Fibroblast of lung (primary cell): ENCODE measurements around the gene IL2. TPM values are rescaled to one million over a fixed set of nuclear protein-coding genes. Genes with fewer than 3 reads are reported as not detected.

Experiments
- DNase-seq, 2 donors: peaks; one replicate each; pipeline versions ENCODE4 v3.0.0 to v3.0.0-alpha.2; 2010; ENCODE audit warnings: low read depth in 2 of 2
- H2AFZ ChIP-seq: 2 replicates; pipeline ENCODE4 v1.5.1; 2012; ENCODE audit warnings: low read length, control low read depth, inconsistent platforms
- H3K27ac ChIP-seq: 2 replicates; pipeline ENCODE4 v1.5.1; 2011; ENCODE audit warnings: low read length, control low read depth; ENCODE audit not compliant: insufficient read depth
- H3K27me3 ChIP-seq: 2 replicates; pipeline ENCODE4 v1.5.1; 2011; ENCODE audit warnings: mild to moderate bottlenecking, low read length; ENCODE audit not compliant: control insufficient read depth, insufficient read depth
- H3K36me3 ChIP-seq: 2 replicates; pipeline ENCODE4 v1.5.1; 2011; ENCODE audit warnings: low read length; ENCODE audit not compliant: control insufficient read depth, insufficient read depth
- H3K4me1 ChIP-seq: 2 replicates; pipeline ENCODE4 v1.5.1; 2011; ENCODE audit warnings: low read length; ENCODE audit not compliant: control insufficient read depth, insufficient read depth; ENCODE audit errors: extremely low read depth
- H3K4me2 ChIP-seq: 2 replicates; pipeline ENCODE4 v1.5.1; 2011; ENCODE audit warnings: low read length, control low read depth; ENCODE audit not compliant: insufficient read depth; ENCODE audit errors: extremely low read depth
- H3K4me3 ChIP-seq, 4 experiments: fragments of 200-600 bp in 1 of 4; sonication (generic) in 1 of 4; replicated peaks in 1 of 4; 2 replicates each; pipeline ENCODE4 v1.5.1; 2011 to 2016; ENCODE audit warnings: low read length in 4 of 4, low read depth in 3 of 4, mild to moderate bottlenecking in 3 of 4, control low read depth in 2 of 4, inconsistent platforms in 1 of 4, mixed read lengths in 1 of 4; ENCODE audit not compliant: insufficient read depth in 1 of 4; ENCODE audit errors: control extremely low read depth in 1 of 4
- H3K79me2 ChIP-seq: 2 replicates; pipeline ENCODE4 v1.5.1; 2012; ENCODE audit warnings: mild to moderate bottlenecking, low read length, inconsistent platforms; ENCODE audit not compliant: control insufficient read depth, insufficient read depth
- H3K9ac ChIP-seq: 2 replicates; pipeline ENCODE4 v1.5.1; 2011; ENCODE audit warnings: mild to moderate bottlenecking, low read length, control low read depth; ENCODE audit not compliant: insufficient read depth
- H3K9me3 ChIP-seq: 2 replicates; pipeline ENCODE4 v1.5.1; 2012; ENCODE audit warnings: low read depth, low read length; ENCODE audit not compliant: control insufficient read depth, insufficient read depth
- H4K20me1 ChIP-seq: 2 replicates; pipeline ENCODE4 v1.5.1; 2011; ENCODE audit warnings: low read length; ENCODE audit not compliant: control insufficient read depth, insufficient read depth; ENCODE audit errors: extremely low read depth
- CTCF ChIP-seq, 2 donors: IDR thresholded peaks in 1 of 2; conservative IDR thresholded peaks in 1 of 2; 1 replicate in 1 of 2; 2 replicates in 1 of 2; pipeline ENCODE4 v1.5.1; 2011 to 2012; ENCODE audit warnings: low read length in 2 of 2, control low read depth in 1 of 2, inconsistent platforms in 1 of 2, low read depth in 1 of 2, mild to moderate bottlenecking in 1 of 2
- EZH2 ChIP-seq: IDR thresholded peaks from 2 replicates; pipeline ENCODE4 v1.5.1; 2012; ENCODE audit warnings: low read length, control low read depth, mild to moderate bottlenecking; ENCODE audit errors: missing control alignments
- polyA plus RNA-seq, 2 donors: library from polyadenylated mRNA; depleted of rRNA in 1 of 2; stranded (reverse) in 1 of 2; unstranded in 1 of 2; fragments of >200 nt; gene quantifications; 2 replicates each; pipeline ENCODE4 v1.2.1, GENCODE V29; 2011 to 2012; ENCODE audit warnings: missing spikeins in 1 of 2
- total RNA-seq: library from RNA; depleted of rRNA; stranded (reverse); fragments of >200 nt; gene quantifications from 2 replicates; pipeline ENCODE4 v1.2.1, GENCODE V29; 2014

IL2 gene
- total and polyA plus RNA-seq, 2 donors (not counting 1 experiment from before 2014, with no cell fraction given), result not detected

- no peak overlapping the region for H3K4me2 ChIP-seq
- H3K9ac ChIP-seq, result no peak overlapping the region
- H3K79me2 ChIP-seq, result no peaks in the 10 kb centered on the region
- H3K27ac ChIP-seq, result no peak overlapping the region
- no peaks in the 10 kb centered on the region for H3K36me3 ChIP-seq
- H3K9me3 ChIP-seq, result no peaks in the 10 kb centered on the region
- H4K20me1 ChIP-seq, result no peaks in the 10 kb centered on the region
- H3K4me3 ChIP-seq, result no peak overlapping the region
- no peaks in the 10 kb centered on the region for H3K27me3 ChIP-seq
- no peaks in the 10 kb centered on the region for H3K4me1 ChIP-seq
- H2AFZ ChIP-seq, result no peak overlapping the region
- DNase-seq, result no peak
- TF ChIP-seq EZH2 (no peak), CTCF (conservative IDR thresholded peaks at IDR 0.05 in 1 of 2, IDR thresholded peaks at IDR 0.05 in 1 of 2; ENCODE audit: low read depth in 1 of 2, low read length in 2 of 2) (no peak)
Observed at GRCh38 chr4:122476126-122476525, 19.6 kb upstream of the IL2 start.

- no peak overlapping the region for H3K9ac ChIP-seq
Observed at GRCh38 chr4:122475233-122475632, 18.7 kb upstream of the IL2 start.

GRCh38 chr4:122469457-122469856 lies 12.9 kb upstream of the IL2 start:
- no peak for TF ChIP-seq CTCF (conservative IDR thresholded peaks at IDR 0.05 in 1 of 2, IDR thresholded peaks at IDR 0.05 in 1 of 2; ENCODE audit: low read depth in 1 of 2, low read length in 2 of 2)
- no peak for TF ChIP-seq EZH2
- Histone ChIP-seq H3K36me3 (no peaks in the 10 kb centered on the region), H3K9ac (no peak overlapping the region), H3K4me3 (no peak overlapping the region), H3K79me2 (no peaks in the 10 kb centered on the region), H3K9me3 (no peaks in the 10 kb centered on the region), H3K27me3 (no peaks in the 10 kb centered on the region), H3K27ac (no peak overlapping the region), H3K4me1 (no peaks in the 10 kb centered on the region), H4K20me1 (no peaks in the 10 kb centered on the region), H2AFZ (no peak overlapping the region), H3K4me2 (no peak overlapping the region)
- DNase-seq, result no peak

More at GRCh38 chr4:122475233-122475632, 18.7 kb upstream of the IL2 start:
- Histone ChIP-seq H3K4me2 (no peak overlapping the region), H3K9me3 (no peaks in the 10 kb centered on the region), H3K36me3 (no peaks in the 10 kb centered on the region), H4K20me1 (no peaks in the 10 kb centered on the region), H3K27me3 (no peaks in the 10 kb centered on the region), H3K4me3 (no peak overlapping the region), H3K27ac (no peak overlapping the region), H3K4me1 (no peaks in the 10 kb centered on the region), H3K79me2 (no peaks in the 10 kb centered on the region), H2AFZ (no peak overlapping the region)
- TF ChIP-seq EZH2, result no peak
- TF ChIP-seq CTCF (conservative IDR thresholded peaks at IDR 0.05 in 1 of 2, IDR thresholded peaks at IDR 0.05 in 1 of 2; ENCODE audit: low read depth in 1 of 2, low read length in 2 of 2), result no peak
- DNase-seq, result no peak
